Measurements from ENCODE around the gene HTT. TPM values are rescaled to one million over a fixed set of nuclear protein-coding genes. Genes with fewer than 3 reads are reported as not detected.

The HTT gene
- total RNA-seq, 2 donors from 2014 or later = 18.1 to 30.5 TPM

DNA sequence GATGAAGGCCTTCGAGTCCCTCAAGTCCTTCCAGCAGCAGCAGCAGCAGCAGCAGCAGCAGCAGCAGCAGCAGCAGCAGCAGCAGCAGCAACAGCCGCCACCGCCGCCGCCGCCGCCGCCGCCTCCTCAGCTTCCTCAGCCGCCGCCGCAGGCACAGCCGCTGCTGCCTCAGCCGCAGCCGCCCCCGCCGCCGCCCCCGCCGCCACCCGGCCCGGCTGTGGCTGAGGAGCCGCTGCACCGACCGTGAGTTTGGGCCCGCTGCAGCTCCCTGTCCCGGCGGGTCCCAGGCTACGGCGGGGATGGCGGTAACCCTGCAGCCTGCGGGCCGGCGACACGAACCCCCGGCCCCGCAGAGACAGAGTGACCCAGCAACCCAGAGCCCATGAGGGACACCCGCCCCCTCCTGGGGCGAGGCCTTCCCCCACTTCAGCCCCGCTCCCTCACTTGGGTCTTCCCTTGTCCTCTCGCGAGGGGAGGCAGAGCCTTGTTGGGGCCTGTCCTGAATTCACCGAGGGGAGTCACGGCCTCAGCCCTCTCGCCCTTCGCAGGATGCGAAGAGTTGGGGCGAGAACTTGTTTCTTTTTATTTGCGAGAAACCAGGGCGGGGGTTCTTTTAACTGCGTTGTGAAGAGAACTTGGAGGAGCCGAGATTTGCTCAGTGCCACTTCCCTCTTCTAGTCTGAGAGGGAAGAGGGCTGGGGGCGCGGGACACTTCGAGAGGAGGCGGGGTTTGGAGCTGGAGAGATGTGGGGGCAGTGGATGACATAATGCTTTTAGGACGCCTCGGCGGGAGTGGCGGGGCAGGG, 568 bp downstream of the HTT start:
- Histone ChIP-seq H3K4me3 (peak overlapping the region; percentile 84 to 86), H3K36me3 (no peaks in the 10 kb centered on the region), H3K27me3 (no peaks in the 10 kb centered on the region), H3K4me1 (peaks cover 0 to 26% of the 10 kb centered on the region in 2 donors), H3K27ac (peak overlapping the region; percentile 86 to 88), H3K9me3 (no peaks in the 10 kb centered on the region)
- no peak for DNase-seq (ENCODE audit: low spot score)
- TF ChIP-seq, protein P1, sequence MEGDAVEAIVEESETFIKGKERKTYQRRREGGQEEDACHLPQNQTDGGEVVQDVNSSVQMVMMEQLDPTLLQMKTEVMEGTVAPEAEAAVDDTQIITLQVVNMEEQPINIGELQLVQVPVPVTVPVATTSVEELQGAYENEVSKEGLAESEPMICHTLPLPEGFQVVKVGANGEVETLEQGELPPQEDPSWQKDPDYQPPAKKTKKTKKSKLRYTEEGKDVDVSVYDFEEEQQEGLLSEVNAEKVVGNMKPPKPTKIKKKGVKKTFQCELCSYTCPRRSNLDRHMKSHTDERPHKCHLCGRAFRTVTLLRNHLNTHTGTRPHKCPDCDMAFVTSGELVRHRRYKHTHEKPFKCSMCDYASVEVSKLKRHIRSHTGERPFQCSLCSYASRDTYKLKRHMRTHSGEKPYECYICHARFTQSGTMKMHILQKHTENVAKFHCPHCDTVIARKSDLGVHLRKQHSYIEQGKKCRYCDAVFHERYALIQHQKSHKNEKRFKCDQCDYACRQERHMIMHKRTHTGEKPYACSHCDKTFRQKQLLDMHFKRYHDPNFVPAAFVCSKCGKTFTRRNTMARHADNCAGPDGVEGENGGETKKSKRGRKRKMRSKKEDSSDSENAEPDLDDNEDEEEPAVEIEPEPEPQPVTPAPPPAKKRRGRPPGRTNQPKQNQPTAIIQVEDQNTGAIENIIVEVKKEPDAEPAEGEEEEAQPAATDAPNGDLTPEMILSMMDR (IDR thresholded peaks at IDR 0.05) = no peak

DNA sequence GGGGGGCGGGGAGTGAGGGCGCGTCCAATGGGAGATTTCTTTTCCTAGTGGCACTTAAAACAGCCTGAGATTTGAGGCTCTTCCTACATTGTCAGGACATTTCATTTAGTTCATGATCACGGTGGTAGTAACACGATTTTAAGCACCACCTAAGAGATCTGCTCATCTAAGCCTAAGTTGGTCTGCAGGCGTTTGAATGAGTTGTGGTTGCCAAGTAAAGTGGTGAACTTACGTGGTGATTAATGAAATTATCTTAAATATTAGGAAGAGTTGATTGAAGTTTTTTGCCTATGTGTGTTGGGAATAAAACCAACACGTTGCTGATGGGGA, 1.1 kb downstream of the HTT start:
- H3K27ac ChIP-seq = peak overlapping the region; percentile 86 to 88
- peaks cover 0 to 28% of the 10 kb centered on the region in 2 donors for H3K4me1 ChIP-seq
- TF ChIP-seq, protein P1 (IDR thresholded peaks at IDR 0.05) = no peak
- H3K36me3 ChIP-seq = no peaks in the 10 kb centered on the region
- H3K27me3 ChIP-seq = no peaks in the 10 kb centered on the region
- H3K4me3 ChIP-seq = peak overlapping the region; percentile 84 to 86
- H3K9me3 ChIP-seq = no peaks in the 10 kb centered on the region
- no peak for DNase-seq (ENCODE audit: low spot score)

DNA sequence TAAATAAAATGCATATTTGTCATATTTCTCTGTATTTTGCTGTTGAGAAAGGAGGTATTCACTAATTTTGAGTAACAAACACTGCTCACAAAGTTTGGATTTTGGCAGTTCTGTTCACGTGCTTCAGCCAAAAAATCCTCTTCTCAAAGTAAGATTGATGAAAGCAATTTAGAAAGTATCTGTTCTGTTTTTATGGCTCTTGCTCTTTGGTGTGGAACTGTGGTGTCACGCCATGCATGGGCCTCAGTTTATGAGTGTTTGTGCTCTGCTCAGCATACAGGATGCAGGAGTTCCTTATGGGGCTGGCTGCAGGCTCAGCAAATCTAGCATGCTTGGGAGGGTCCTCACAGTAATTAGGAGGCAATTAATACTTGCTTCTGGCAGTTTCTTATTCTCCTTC, 3.3 kb downstream of the HTT start:
- no peak overlapping the region for H3K4me3 ChIP-seq
- peaks cover 0 to 28% of the 10 kb centered on the region in 2 donors for H3K4me1 ChIP-seq
- H3K27ac ChIP-seq = no peak overlapping the region
- TF ChIP-seq, protein P1 (IDR thresholded peaks at IDR 0.05) = no peak
- DNase-seq (ENCODE audit: low spot score) = no peak
- no peaks in the 10 kb centered on the region for H3K9me3 ChIP-seq
- no peaks in the 10 kb centered on the region for H3K27me3 ChIP-seq
- H3K36me3 ChIP-seq = no peaks in the 10 kb centered on the region

DNA sequence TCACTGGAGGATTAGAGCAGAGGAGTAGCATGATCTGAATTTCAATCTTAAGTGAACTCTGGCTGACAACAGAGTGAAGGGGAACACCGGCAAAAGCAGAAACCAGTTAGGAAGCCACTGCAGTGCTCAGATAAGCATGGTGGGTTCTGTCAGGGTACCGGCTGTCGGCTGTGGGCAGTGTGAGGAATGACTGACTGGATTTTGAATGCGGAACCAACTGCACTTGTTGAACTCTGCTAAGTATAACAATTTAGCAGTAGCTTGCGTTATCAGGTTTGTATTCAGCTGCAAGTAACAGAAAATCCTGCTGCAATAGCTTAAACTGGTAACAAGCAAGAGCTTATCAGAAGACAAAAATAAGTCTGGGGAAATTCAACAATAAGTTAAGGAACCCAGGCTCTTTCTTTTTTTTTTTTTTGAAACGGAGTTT, 5.2 kb downstream of the HTT start:
- Histone ChIP-seq H3K27ac (no peak overlapping the region), H3K4me1 (peaks cover 0 to 20% of the 10 kb centered on the region in 2 donors), H3K4me3 (no peak overlapping the region), H3K36me3 (no peaks in the 10 kb centered on the region), H3K27me3 (no peaks in the 10 kb centered on the region), H3K9me3 (no peaks in the 10 kb centered on the region)
- no peak for DNase-seq (ENCODE audit: low spot score)
- TF ChIP-seq, protein P1 (IDR thresholded peaks at IDR 0.05) = no peak

DNA sequence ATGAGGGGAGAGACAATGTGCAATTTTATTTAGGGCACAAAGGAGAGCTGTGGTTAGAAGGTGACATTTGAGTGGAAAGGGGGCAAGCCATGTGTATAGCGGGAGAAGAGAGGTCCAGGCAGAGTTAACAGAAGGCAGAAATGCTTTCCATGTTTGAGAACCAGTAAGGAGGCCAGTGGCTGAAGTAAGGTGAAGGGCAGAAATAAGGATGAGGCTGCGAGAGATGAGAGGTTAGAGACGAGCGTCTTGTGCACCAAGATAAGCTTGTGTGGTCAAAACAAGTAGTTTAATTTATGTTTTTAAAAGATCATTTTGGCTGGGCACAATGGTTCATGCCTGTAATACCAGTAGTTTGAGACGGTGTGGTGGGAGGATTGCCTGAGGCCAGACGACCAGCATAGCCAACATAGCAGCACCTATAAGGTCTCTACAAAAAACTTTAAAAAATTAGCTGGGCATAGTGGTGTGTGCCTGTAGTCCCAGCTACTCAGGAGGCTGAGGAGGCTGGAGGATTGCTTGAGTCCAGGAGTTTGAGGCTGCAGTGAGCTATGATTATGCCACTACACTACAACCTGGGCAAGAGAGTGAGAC, 8.5 kb downstream of the HTT start:
- DNase-seq (ENCODE audit: low spot score) = no peak
- Histone ChIP-seq H3K27ac (no peak overlapping the region), H3K27me3 (no peaks in the 10 kb centered on the region), H3K9me3 (no peaks in the 10 kb centered on the region), H3K36me3 (peaks cover 3% of the 10 kb centered on the region), H3K4me3 (no peak overlapping the region), H3K4me1 (peaks cover 0 to 6% of the 10 kb centered on the region in 2 donors)
- TF ChIP-seq, protein P1 (IDR thresholded peaks at IDR 0.05) = no peak
